Activated naive CD8-positive, alpha-beta T cell treated with anti-CD3 and anti-CD28 coated beads, Interleukin-2, amount 50 U/mL, for 24 hours (primary cell): ENCODE measurements around the gene HSD17B14.
A peak's percentile ranks its signal among the peaks of the same experiment; 100 is the strongest.
"Not testable (repeated sequence)": the region's sequence is repeated elsewhere in the genome, so short reads cannot be mapped to it uniquely, and the experiment has no call there.

ENCODE experiments used
- ATAC-seq: fragments of 150-1000 bp; cut with Tn5 transposase; one replicate; pipeline ENCODE4 v1.10.0; 2021
- DNase-seq: peaks from one replicate; pipeline ENCODE4 v3.0.0; 2021
- H3K27ac Mint-ChIP-seq: one replicate; pipeline ENCODE4 v1.8.0; 2021; ENCODE audit warnings: mild to moderate bottlenecking, mixed read lengths
- H3K27me3 Mint-ChIP-seq: one replicate; pipeline ENCODE4 v1.8.0; 2021; ENCODE audit warnings: mixed read lengths
- H3K36me3 Mint-ChIP-seq: one replicate; pipeline ENCODE4 v1.8.0; 2021; ENCODE audit warnings: low read depth, mixed read lengths
- H3K4me1 Mint-ChIP-seq: one replicate; pipeline ENCODE4 v1.8.0; 2021; ENCODE audit warnings: mixed read lengths
- H3K4me3 Mint-ChIP-seq: one replicate; pipeline ENCODE4 v1.8.0; 2021; ENCODE audit warnings: mild to moderate bottlenecking, moderate library complexity, mixed read lengths
- H3K9me3 Mint-ChIP-seq: one replicate; pipeline ENCODE4 v1.8.0; 2021; ENCODE audit warnings: mixed read lengths

The HSD17B14 gene

GRCh38 chr19:48805452-48805851 is 30.8 kb downstream of the HSD17B14 start:
- H3K9me3 Mint-ChIP-seq, result no peaks in the 10 kb centered on the region
- ATAC-seq, result no peak
- no peak overlapping the region for H3K27ac Mint-ChIP-seq

GRCh38 chr19:48804496-48804895 is 31.8 kb downstream of the HSD17B14 start:
- peaks cover 2% of the 10 kb centered on the region for H3K36me3 Mint-ChIP-seq
- H3K27me3 Mint-ChIP-seq, result no peaks in the 10 kb centered on the region
- peaks cover 6% of the 10 kb centered on the region for H3K4me1 Mint-ChIP-seq
- no peak overlapping the region for H3K4me3 Mint-ChIP-seq
- ATAC-seq (no peak), DNase-seq (no peak)
- H3K27ac Mint-ChIP-seq, result no peak overlapping the region
- H3K9me3 Mint-ChIP-seq, result no peaks in the 10 kb centered on the region

More at GRCh38 chr19:48805452-48805851, 30.8 kb downstream of the HSD17B14 start:
- peaks cover 2% of the 10 kb centered on the region for H3K36me3 Mint-ChIP-seq
- DNase-seq, result no peak
- peaks cover 12% of the 10 kb centered on the region for H3K4me1 Mint-ChIP-seq
- no peaks in the 10 kb centered on the region for H3K27me3 Mint-ChIP-seq
- H3K4me3 Mint-ChIP-seq, result no peak overlapping the region

GRCh38 chr19:48802623-48803022 is 33.7 kb downstream of the HSD17B14 start:
- ATAC-seq (no peak), DNase-seq (no peak)
- H3K4me3 Mint-ChIP-seq, result no peak overlapping the region
- H3K4me1 Mint-ChIP-seq, result peaks cover 2% of the 10 kb centered on the region
- H3K27me3 Mint-ChIP-seq, result no peaks in the 10 kb centered on the region
- peaks cover 2% of the 10 kb centered on the region for H3K36me3 Mint-ChIP-seq
- no peak overlapping the region for H3K27ac Mint-ChIP-seq
- no peaks in the 10 kb centered on the region for H3K9me3 Mint-ChIP-seq

- H3K36me3 Mint-ChIP-seq, result no peaks in the 10 kb centered on the region
- DNase-seq (no peak), ATAC-seq (no peak)
- H3K27me3 Mint-ChIP-seq, result no peaks in the 10 kb centered on the region
- H3K4me1 Mint-ChIP-seq, result peaks cover 4% of the 10 kb centered on the region
- H3K9me3 Mint-ChIP-seq, result no peaks in the 10 kb centered on the region
- H3K27ac Mint-ChIP-seq, result no peak overlapping the region
- no peak overlapping the region for H3K4me3 Mint-ChIP-seq
These were observed 36.7 kb downstream of the HSD17B14 start for GRCh38 chr19:48799358-48800300.

- no peak overlapping the region for H3K27ac Mint-ChIP-seq
- H3K9me3 Mint-ChIP-seq, result no peaks in the 10 kb centered on the region
- ATAC-seq, result no peak
- peaks cover 4% of the 10 kb centered on the region for H3K4me1 Mint-ChIP-seq
- H3K36me3 Mint-ChIP-seq, result no peaks in the 10 kb centered on the region
- no peak for DNase-seq
- H3K27me3 Mint-ChIP-seq, result no peaks in the 10 kb centered on the region
- no peak overlapping the region for H3K4me3 Mint-ChIP-seq
These were observed 37.4 kb downstream of the HSD17B14 start for GRCh38 chr19:48798937-48799336.

- ATAC-seq (no peak), DNase-seq (no peak)
- no peaks in the 10 kb centered on the region for H3K36me3 Mint-ChIP-seq
- no peaks in the 10 kb centered on the region for H3K27me3 Mint-ChIP-seq
- H3K9me3 Mint-ChIP-seq, result no peaks in the 10 kb centered on the region
- peaks cover 4% of the 10 kb centered on the region for H3K4me1 Mint-ChIP-seq
- H3K27ac Mint-ChIP-seq, result no peak overlapping the region
- no peak overlapping the region for H3K4me3 Mint-ChIP-seq
These were observed 39.2 kb downstream of the HSD17B14 start for GRCh38 chr19:48797103-48797502.

GRCh38 chr19:48796298-48797083 is 39.8 kb downstream of the HSD17B14 start:
- Mint-ChIP-seq H3K27me3 (no peaks in the 10 kb centered on the region), H3K27ac (no peak overlapping the region), H3K4me3 (no peak overlapping the region), H3K36me3 (no peaks in the 10 kb centered on the region), H3K4me1 (peaks cover 4% of the 10 kb centered on the region), H3K9me3 (no peaks in the 10 kb centered on the region)
- ATAC-seq, result no peak
- no peak for DNase-seq

- Mint-ChIP-seq H3K36me3 (no peaks in the 10 kb centered on the region), H3K4me3 (peak overlapping the region; percentile 82), H3K4me1 (peaks cover 4% of the 10 kb centered on the region), H3K27ac (peak overlapping the region; percentile 77), H3K27me3 (no peaks in the 10 kb centered on the region), H3K9me3 (no peaks in the 10 kb centered on the region)
- no peak for DNase-seq
- no peak for ATAC-seq
These were observed 40.6 kb downstream of the HSD17B14 start for GRCh38 chr19:48795685-48796070.

- H3K4me1 Mint-ChIP-seq, result peaks cover 4% of the 10 kb centered on the region
- peak overlapping the region; percentile 77 for H3K27ac Mint-ChIP-seq
- ATAC-seq (peak; percentile 98), DNase-seq (peak; percentile 84)
- H3K27me3 Mint-ChIP-seq, result no peaks in the 10 kb centered on the region
- peak overlapping the region; percentile 82 for H3K4me3 Mint-ChIP-seq
- H3K9me3 Mint-ChIP-seq, result no peaks in the 10 kb centered on the region
- no peaks in the 10 kb centered on the region for H3K36me3 Mint-ChIP-seq
These were observed 41.1 kb downstream of the HSD17B14 start for GRCh38 chr19:48795055-48795684.

GRCh38 chr19:48794291-48794690 is 42.0 kb downstream of the HSD17B14 start:
- no peaks in the 10 kb centered on the region for H3K36me3 Mint-ChIP-seq
- peaks cover 4% of the 10 kb centered on the region for H3K4me1 Mint-ChIP-seq
- no peaks in the 10 kb centered on the region for H3K9me3 Mint-ChIP-seq
- no peak for DNase-seq
- ATAC-seq, result no peak
- H3K27me3 Mint-ChIP-seq, result no peaks in the 10 kb centered on the region
- H3K27ac Mint-ChIP-seq, result no peak overlapping the region
- no peak overlapping the region for H3K4me3 Mint-ChIP-seq

GRCh38 chr19:48793271-48793670 is 43.0 kb downstream of the HSD17B14 start:
- Mint-ChIP-seq H3K36me3 (no peaks in the 10 kb centered on the region), H3K4me1 (peaks cover 4% of the 10 kb centered on the region), H3K27ac (no peak overlapping the region), H3K27me3 (no peaks in the 10 kb centered on the region), H3K9me3 (no peaks in the 10 kb centered on the region), H3K4me3 (no peak overlapping the region)
- no peak for DNase-seq
- no peak for ATAC-seq

GRCh38 chr19:48787331-48787730 is 49.0 kb downstream of the HSD17B14 start:
- not testable (repeated sequence) for H3K27ac Mint-ChIP-seq, H3K27me3 Mint-ChIP-seq, DNase-seq, H3K36me3 Mint-ChIP-seq, H3K4me1 Mint-ChIP-seq, H3K4me3 Mint-ChIP-seq, H3K9me3 Mint-ChIP-seq, ATAC-seq

- H3K36me3 Mint-ChIP-seq, ATAC-seq, H3K27ac Mint-ChIP-seq: not testable (repeated sequence)
These were observed 49.9 kb downstream of the HSD17B14 start for GRCh38 chr19:48786422-48786821.

GRCh38 chr19:48784527-48784926 is 51.8 kb downstream of the HSD17B14 start:
- Mint-ChIP-seq H3K4me1 (peaks cover 5% of the 10 kb centered on the region), H3K27ac (no peak overlapping the region), H3K4me3 (no peak overlapping the region), H3K36me3 (no peaks in the 10 kb centered on the region), H3K9me3 (no peaks in the 10 kb centered on the region), H3K27me3 (peaks cover 7% of the 10 kb centered on the region)
- DNase-seq, result no peak
- no peak for ATAC-seq

More at GRCh38 chr19:48786422-48786821, 49.9 kb downstream of the HSD17B14 start:
- H3K4me3 Mint-ChIP-seq, DNase-seq, H3K9me3 Mint-ChIP-seq, H3K4me1 Mint-ChIP-seq, H3K27me3 Mint-ChIP-seq: not testable (repeated sequence)
